ENCODE measurements around the gene FAM24B.
"Not testable (repeated sequence)": the region's sequence is repeated elsewhere in the genome, so short reads cannot be mapped to it uniquely, and the experiment has no call there.

Gene FAM24B

GRCh38 chr10:122858042-122858441 lies 21.3 kb downstream of the FAM24B start:
- DNase-seq (ENCODE audit: low read depth): not testable (repeated sequence)

DNA sequence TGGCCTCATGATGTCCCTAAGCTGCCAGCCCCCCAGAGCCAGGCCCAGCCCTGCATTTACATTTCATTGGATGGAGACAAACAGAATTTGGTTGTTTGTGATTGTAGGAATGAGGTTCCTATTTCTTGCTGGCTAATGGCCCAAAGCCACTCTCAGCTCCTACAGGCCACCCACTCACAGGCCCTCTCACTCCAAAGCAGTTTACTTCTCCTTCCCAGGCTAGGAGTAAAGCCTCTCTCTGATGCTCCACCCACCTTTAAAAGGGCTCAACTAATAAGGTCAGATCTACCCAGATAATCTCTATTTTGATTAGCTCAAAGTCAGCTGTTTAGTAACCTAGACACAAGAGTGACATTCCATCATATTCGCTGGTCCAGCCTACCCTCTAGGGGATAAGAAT lies 22.5 kb downstream of the FAM24B start:
- no peak for DNase-seq (ENCODE audit: low read depth)

GRCh38 chr10:122855745-122856144 lies 23.6 kb downstream of the FAM24B start:
- DNase-seq (ENCODE audit: low read depth): no peak

GRCh38 chr10:122854648-122855047 lies 24.7 kb downstream of the FAM24B start:
- DNase-seq (ENCODE audit: low read depth): peak; percentile 68

- DNase-seq (ENCODE audit: low read depth): no peak
Observed at GRCh38 chr10:122853665-122854313, 25.6 kb downstream of the FAM24B start.

DNA sequence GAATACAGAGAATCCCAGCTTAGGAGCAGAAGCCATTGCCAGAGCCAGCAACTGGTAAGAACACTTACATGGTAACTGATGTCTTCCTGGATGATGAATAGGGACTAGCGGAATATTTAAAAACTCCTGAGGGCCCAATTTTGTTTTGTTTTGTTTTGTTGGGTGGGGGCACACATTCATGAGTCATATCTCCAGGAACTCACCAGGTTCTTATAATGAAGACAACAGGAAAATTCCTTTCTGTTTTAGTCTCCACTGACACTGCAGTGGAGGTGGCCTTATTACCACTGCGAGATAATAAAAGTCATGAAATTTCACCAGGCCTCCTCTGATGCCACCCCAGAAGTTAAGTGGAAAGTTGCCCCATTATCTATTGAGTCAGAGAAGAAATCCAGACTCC lies 27.1 kb downstream of the FAM24B start:
- no peak for DNase-seq (ENCODE audit: low read depth)

- DNase-seq (ENCODE audit: low read depth): no peak
Observed at GRCh38 chr10:122850705-122851640, 28.4 kb downstream of the FAM24B start.

DNA sequence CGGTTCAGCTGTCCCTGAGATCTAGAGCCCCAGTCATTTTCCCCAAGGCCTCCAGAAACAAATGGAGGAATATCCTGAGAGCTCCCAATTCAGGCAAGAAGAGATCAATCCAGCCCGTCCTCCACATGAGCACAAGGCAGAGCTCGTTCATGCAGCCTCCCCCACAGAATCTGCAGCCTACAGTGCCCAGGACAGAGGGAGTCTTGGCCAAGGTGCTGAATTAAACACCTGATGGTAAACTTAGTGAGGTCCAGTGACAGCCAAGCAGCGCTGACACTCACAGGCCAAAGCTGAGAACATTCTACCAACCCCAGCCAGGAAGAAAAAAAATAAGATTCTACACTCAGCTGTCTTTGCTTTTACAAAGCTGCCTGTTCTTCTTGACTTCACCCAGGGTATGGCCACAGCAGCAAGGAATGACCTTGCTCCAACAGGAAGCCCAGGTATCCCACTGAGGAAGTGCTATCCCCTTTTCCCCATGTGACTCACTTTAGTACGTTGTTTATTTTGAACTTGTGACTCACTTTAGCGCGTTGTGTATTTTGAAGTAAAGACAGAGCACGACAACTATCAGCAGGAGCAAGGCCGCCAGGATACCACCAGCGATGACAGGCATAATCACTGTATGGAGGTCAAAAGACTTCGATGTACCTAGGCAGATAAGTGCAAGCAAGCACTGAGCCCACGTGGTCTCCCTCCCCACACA lies 29.3 kb downstream of the FAM24B start:
- DNase-seq (ENCODE audit: low read depth): no peak

DNA sequence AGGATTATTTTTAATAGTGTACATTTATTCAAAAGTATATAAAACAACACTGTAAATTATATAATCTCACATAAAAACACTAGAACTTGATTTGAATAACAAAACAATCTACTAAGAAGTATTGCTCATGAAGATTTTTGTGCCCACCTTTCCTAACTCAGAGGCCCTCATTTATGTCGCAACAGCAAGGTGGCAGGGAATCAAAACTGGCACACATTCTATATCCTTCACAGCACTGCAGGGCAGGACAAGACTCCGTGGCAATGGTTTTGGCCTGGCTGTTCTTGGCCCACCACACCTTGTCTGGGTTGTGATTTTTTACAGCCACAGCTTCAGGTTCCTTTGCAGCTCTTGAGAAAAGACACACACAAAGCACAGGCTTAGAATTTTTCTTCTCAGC lies 30.3 kb downstream of the FAM24B start:
- no peak for DNase-seq (ENCODE audit: low read depth)

DNA sequence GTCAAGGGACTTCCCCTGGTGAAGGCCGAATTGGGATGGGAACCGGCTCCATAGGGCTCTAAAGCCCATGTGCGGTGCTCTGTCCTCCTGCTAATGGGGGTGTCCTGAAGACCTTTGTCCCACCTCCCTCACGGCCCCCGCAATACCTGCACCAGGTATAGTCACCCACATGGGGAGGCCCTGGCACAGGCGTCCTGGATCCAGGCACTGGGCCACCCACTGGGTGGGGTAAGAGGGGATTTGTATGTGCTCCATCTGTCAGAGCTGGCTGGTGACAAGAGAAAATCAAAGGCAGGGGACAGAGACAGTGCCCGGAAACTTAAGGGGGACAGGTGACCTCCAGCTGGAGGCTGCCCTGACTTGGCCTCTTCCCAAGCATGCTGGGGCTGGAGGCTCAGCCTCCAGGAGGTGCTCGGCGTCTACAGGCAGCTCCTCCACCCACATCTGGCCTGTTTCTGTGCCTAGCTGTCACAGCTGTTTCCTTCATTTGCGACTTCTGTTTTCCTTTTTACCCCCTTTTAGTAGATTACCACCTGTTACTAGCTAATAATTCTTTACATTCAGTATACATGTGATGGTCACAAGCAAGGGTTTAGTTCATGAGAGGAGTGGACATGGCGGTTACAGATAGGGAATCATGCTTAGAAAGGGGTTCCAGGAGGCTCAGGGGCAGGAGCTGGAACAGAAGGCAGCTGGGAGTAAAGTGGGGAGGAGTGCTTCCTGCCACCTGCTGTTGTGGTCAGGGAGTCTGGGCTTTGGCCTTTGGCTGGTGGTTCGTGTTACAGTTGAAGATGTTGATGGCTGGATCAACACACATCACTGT lies 31.4 kb downstream of the FAM24B start:
- DNase-seq (ENCODE audit: low read depth): no peak

GRCh38 chr10:122845783-122846332 lies 33.5 kb downstream of the FAM24B start, which contains the start of gene CUZD1:
Gene CUZD1 (minus strand): TSS chr10:122845857. CDS start chr10:122845843, 14 bp downstream.
- DNase-seq (ENCODE audit: low read depth): no peak

- no peak for DNase-seq (ENCODE audit: low read depth)
Observed at GRCh38 chr10:122844146-122844545, 35.2 kb downstream of the FAM24B start.

DNA sequence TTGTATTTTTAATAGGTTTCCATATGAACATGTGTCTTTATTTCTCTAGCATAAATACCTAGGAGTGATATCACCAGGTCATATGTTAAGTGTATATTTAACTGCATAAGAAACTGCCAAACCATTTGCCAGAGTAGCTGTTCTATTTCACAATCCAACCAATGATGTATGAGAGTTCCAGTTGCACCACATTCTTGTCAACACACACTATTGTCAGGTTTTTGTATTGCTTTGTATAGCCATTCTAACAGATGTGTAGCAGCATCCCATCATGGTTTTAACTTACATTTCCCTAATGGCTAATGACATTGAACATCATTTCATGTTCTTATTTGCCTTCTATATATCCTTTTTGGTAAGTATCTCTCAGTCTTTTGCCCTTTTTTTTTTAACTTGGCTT lies 37.8 kb downstream of the FAM24B start:
- DNase-seq (ENCODE audit: low read depth): no peak

- no peak for DNase-seq (ENCODE audit: low read depth)
Observed at GRCh38 chr10:122839505-122839904, 39.9 kb downstream of the FAM24B start.

- DNase-seq (ENCODE audit: low read depth): no peak
Observed at GRCh38 chr10:122838880-122839279, 40.5 kb downstream of the FAM24B start.

- DNase-seq (ENCODE audit: low read depth): no peak
Observed at GRCh38 chr10:122835908-122836307, 43.5 kb downstream of the FAM24B start.

DNA sequence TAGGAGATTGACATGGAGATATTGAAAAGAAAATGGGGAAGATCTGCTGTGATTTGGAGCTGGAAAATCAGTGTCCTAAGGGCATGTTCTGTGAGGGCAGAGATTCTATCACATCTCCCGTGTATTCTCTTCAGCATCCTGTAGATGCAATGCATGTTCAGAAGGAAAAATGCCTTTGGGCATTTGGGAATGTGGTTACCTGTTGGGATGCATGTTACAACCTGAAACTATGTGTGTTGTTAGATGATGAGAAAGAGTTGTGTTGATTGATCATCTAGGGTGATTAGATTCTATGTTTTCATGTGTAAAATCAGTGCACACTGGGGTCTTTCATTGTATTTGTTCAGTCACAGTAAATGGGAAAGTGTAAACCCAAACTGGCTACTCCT lies 48.4 kb downstream of the FAM24B start:
- DNase-seq (ENCODE audit: low read depth): no peak

DNA sequence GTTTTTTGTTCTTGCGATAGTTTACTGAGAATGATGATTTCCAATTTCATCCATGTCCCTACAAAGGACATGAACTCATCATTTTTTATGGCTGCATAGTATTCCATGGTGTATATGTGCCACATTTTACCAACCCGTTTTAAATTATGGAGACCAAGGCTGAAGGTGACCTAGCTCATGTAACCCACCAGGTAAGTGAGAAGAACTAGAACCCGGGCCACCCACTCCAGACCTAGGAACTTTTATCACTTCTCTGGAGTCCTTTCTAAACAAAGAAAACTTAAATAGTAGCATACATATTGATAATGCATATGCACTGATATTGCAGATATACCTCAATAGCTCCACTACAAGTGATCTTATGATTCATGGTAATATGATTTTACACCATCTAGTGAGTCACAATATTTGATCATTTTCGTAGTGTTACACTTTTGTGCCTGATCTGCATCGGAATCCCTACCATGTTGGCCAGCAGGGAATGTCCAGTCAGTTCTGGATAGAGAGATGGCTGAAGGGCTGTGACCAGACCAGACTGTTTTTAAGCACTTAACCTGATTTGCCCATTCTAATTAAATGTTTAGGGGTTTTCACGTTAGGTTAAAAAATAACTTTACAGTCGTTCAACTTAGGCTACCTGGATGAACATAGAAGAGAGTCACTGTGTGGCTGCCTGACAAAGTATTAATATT lies 49.0 kb downstream of the FAM24B start:
- DNase-seq (ENCODE audit: low read depth): no peak

GRCh38 chr10:122829454-122829853 lies 49.9 kb downstream of the FAM24B start:
- no peak for DNase-seq (ENCODE audit: low read depth)

DNA sequence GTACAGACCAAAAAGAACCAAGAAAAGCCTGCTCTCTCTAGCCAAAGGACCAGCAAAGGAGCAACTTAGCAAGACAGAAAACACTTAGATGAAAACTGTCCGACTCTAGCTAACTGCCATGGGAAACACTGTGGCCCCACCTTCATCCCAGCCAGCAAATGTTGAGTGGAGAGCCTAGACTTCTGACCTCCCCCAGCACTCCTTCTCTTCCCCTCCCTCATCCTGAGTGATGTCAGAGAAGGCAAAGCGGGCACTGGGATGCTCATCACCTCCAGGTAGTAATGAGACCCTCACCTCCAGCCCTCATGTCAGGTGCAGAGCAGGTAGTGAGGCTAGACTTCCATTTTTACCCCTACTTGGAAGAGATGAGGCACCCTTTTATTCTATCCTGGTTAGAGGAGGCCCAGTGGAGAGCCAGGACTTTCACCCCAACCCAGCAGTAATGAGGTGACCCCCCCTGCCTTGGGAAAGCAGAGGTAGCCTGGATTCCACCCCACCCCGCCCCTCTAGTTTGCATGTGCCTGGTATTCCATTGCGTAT lies 50.6 kb downstream of the FAM24B start:
- no peak for DNase-seq (ENCODE audit: low read depth)

GRCh38 chr10:122827302-122827701 lies 52.1 kb downstream of the FAM24B start:
- no peak for DNase-seq (ENCODE audit: low read depth)

All from GM04504 (cell line).